ENCODE measurements around the gene SPA17.

SPA17 gene

DNA sequence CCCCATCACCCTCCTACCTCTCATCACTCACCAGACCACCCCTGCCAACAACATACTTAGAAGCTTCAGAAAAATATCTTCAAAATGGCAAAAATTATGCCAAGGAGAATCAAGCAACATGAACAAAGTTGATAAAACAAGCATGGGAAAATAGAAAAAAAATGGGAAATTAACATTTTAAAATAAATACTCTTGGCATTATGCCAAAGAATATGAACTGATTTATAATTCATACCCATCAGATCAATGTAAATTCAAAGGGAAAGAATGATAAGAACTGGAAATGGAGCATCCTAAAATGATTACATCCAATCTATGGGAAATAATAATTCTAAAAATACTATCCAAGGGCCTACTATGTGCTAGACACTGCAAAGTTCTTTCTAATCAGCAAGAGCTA is 12.2 kb upstream of the SPA17 start:
- TF ChIP-seq, protein P1, sequence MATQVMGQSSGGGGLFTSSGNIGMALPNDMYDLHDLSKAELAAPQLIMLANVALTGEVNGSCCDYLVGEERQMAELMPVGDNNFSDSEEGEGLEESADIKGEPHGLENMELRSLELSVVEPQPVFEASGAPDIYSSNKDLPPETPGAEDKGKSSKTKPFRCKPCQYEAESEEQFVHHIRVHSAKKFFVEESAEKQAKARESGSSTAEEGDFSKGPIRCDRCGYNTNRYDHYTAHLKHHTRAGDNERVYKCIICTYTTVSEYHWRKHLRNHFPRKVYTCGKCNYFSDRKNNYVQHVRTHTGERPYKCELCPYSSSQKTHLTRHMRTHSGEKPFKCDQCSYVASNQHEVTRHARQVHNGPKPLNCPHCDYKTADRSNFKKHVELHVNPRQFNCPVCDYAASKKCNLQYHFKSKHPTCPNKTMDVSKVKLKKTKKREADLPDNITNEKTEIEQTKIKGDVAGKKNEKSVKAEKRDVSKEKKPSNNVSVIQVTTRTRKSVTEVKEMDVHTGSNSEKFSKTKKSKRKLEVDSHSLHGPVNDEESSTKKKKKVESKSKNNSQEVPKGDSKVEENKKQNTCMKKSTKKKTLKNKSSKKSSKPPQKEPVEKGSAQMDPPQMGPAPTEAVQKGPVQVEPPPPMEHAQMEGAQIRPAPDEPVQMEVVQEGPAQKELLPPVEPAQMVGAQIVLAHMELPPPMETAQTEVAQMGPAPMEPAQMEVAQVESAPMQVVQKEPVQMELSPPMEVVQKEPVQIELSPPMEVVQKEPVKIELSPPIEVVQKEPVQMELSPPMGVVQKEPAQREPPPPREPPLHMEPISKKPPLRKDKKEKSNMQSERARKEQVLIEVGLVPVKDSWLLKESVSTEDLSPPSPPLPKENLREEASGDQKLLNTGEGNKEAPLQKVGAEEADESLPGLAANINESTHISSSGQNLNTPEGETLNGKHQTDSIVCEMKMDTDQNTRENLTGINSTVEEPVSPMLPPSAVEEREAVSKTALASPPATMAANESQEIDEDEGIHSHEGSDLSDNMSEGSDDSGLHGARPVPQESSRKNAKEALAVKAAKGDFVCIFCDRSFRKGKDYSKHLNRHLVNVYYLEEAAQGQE (IDR thresholded peaks at IDR 0.05; ENCODE audit: insufficient read depth in 1 of 2, low read depth in 2 of 2, low read length in 2 of 2), result no peak

DNA sequence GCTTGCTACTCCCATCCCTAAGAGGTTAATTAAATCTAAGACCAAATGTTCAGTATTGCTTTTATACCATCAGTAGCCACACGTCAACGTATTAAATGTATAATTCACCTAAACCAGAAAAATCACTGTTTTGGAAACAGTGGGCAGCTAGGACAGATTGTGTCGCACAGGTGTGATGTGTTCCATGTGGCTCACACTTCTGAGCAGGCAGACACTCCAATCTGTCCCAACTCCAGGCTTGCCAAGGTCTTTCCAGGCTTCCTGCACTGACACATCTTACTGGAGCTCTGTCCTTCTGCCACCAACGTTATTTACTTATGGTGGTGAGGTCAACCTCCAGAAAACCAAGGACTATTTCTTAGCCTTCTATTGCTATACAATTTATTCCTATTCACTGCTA is 11.6 kb upstream of the SPA17 start:
- TF ChIP-seq TAF1 (IDR thresholded peaks at IDR 0.05; ENCODE audit: borderline replicate concordance, insufficient read depth, low read length) (no peak), FOXP2 (optimal IDR thresholded peaks at IDR 0.05; ENCODE audit: borderline replicate concordance, extremely low read depth, extremely low read length, insufficient read depth) (no peak), POLR2AphosphoS5 (IDR thresholded peaks at IDR 0.05; ENCODE audit: low read depth, low read length) (no peak), SIN3A (IDR thresholded peaks at IDR 0.05; ENCODE audit: borderline replicate concordance, insufficient read depth, low read length) (no peak)
- TF ChIP-seq, protein P1 (IDR thresholded peaks at IDR 0.05; ENCODE audit: insufficient read depth in 1 of 2, low read depth in 2 of 2, low read length in 2 of 2), result no peak

DNA sequence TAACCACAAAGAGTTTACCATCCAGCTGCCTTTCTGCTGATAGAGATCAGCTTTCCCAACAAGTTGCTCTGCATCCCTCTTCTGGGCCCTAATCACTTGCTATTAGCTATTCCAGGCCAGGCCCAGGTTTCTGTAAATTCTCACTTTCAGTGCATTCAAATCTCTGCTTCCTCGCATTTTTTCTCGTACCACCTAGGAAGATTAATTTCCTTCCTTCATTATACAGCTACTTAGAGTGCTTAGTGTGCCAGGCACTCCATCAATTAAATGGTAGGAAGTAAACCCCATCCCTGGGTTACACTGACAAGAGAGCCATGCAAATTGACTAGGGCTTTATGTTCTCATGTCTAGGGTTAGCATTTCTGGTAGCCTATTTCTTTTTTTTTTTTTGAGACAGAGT is 9.8 kb upstream of the SPA17 start:
- no peak for TF ChIP-seq TAF1 (IDR thresholded peaks at IDR 0.05; ENCODE audit: borderline replicate concordance, insufficient read depth, low read length)
- no peak for TF ChIP-seq FOXP2 (optimal IDR thresholded peaks at IDR 0.05; ENCODE audit: borderline replicate concordance, extremely low read depth, extremely low read length, insufficient read depth)
- no peak for TF ChIP-seq POLR2AphosphoS5 (IDR thresholded peaks at IDR 0.05; ENCODE audit: low read depth, low read length)
- TF ChIP-seq, protein P1 (IDR thresholded peaks at IDR 0.05; ENCODE audit: insufficient read depth in 1 of 2, low read depth in 2 of 2, low read length in 2 of 2), result no peak
- no peak for TF ChIP-seq SIN3A (IDR thresholded peaks at IDR 0.05; ENCODE audit: borderline replicate concordance, insufficient read depth, low read length)

DNA sequence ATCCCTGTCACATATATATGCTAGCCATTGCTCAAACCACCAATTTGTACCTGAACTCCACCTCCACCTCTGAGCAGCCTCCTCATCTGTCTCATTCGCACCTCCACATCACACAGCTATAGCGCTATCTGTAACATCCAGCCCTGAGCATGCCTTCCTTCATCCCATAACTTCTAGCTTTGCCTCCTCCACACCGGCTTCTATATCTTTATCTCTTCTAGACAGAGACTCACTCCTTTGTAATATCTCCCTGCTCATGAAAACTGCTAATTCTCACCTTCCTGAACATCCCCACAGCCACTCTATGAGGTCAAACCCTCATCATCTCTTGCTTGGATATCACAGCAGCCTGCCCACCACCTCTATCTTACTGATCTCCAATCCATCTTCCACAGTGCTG is 6.1 kb upstream of the SPA17 start:
- TF ChIP-seq POLR2AphosphoS5 (IDR thresholded peaks at IDR 0.05; ENCODE audit: low read depth, low read length) (no peak), FOXP2 (optimal IDR thresholded peaks at IDR 0.05; ENCODE audit: borderline replicate concordance, extremely low read depth, extremely low read length, insufficient read depth) (no peak), SIN3A (IDR thresholded peaks at IDR 0.05; ENCODE audit: borderline replicate concordance, insufficient read depth, low read length) (no peak), TAF1 (IDR thresholded peaks at IDR 0.05; ENCODE audit: borderline replicate concordance, insufficient read depth, low read length) (no peak)
- TF ChIP-seq, protein P1 (IDR thresholded peaks at IDR 0.05; ENCODE audit: insufficient read depth in 1 of 2, low read depth in 2 of 2, low read length in 2 of 2), result no peak

DNA sequence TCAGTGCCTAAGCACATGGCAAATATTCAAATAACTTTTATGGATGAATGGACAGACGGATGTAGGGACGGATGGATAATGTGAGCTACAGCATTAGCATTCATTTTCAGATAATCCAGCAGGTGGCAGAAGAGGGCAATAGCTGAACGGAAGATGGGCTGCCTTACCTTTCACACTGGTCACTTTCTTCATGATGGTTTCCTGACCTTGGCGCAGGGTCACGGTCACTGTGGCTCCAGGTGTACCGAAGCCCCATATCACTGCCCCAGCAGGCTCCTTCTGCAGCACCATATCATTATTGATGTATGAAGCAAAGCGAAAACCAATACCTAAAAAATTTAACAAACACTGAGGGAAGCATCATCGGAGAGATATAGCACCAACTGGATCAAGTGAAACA is 4.5 kb upstream of the SPA17 start:
- TF ChIP-seq TAF1 (IDR thresholded peaks at IDR 0.05; ENCODE audit: borderline replicate concordance, insufficient read depth, low read length) (no peak), POLR2AphosphoS5 (IDR thresholded peaks at IDR 0.05; ENCODE audit: low read depth, low read length) (no peak)

All from PFSK-1 (cell line).